CD8-positive, alpha-beta memory T cell (primary cell): ENCODE results near the gene BTG3. TPM values are rescaled to one million over a fixed set of nuclear protein-coding genes. Genes with fewer than 3 reads are reported as not detected.

ENCODE experiments used
- CTCF ChIA-PET: fragments of 350-600 bp; sonication (Branson Sonifier 250); formaldehyde crosslinking; loops from one replicate; lab custom pipeline; 2021; ENCODE audit warnings: antibody characterized with exemption; lab: Charles Lee
- POLR2A ChIA-PET: fragments of 350-600 bp; sonication (Branson Sonifier 250); formaldehyde crosslinking; loops from one replicate; lab custom pipeline; 2021; ENCODE audit warnings: antibody characterized with exemption; lab: Charles Lee
- DNase-seq, 5 donors: peaks; one replicate each; pipeline versions ENCODE4 v3.0.0 to v3.0.0-alpha.2; 2020 to 2022; ENCODE audit warnings: mixed read lengths in 1 of 5
- H3K27ac ChIP-seq: one replicate; pipeline ENCODE4 v1.7.0; 2013; ENCODE audit warnings: low read depth, mild to moderate bottlenecking, low read length, moderate library complexity
- H3K27me3 ChIP-seq: 2 replicates; pipeline ENCODE4 v1.7.0; 2013; ENCODE audit warnings: low read length, mild to moderate bottlenecking; ENCODE audit not compliant: insufficient read depth, poor library complexity, severe bottlenecking
- H3K36me3 ChIP-seq: 2 replicates; pipeline ENCODE4 v1.7.0; 2013; ENCODE audit warnings: mild to moderate bottlenecking, low read length, moderate library complexity; ENCODE audit not compliant: insufficient read depth
- H3K4me1 ChIP-seq: 2 replicates; pipeline ENCODE4 v1.7.0; 2013; ENCODE audit warnings: mild to moderate bottlenecking, low read length, moderate library complexity; ENCODE audit not compliant: insufficient read depth
- H3K4me3 ChIP-seq: 2 replicates; pipeline ENCODE4 v1.7.0; 2013; ENCODE audit warnings: mild to moderate bottlenecking, low read length
- H3K9me3 ChIP-seq: 2 replicates; pipeline ENCODE4 v1.7.0; 2013; ENCODE audit warnings: mild to moderate bottlenecking, low read length
- H3K27ac Mint-ChIP-seq, 8 donors: one replicate each; pipeline ENCODE4 v1.8.0; 2020 to 2021; ENCODE audit warnings: mixed read lengths in 8 of 8, mild to moderate bottlenecking in 6 of 8, inconsistent platforms in 3 of 8, moderate library complexity in 3 of 8
- H3K27me3 Mint-ChIP-seq, 2 donors: one replicate each; pipeline ENCODE4 v1.8.0; 2020 to 2021; ENCODE audit warnings: mixed read lengths in 2 of 2, mild to moderate bottlenecking in 1 of 2, moderate library complexity in 1 of 2
- H3K36me3 Mint-ChIP-seq, 3 donors: one replicate each; pipeline ENCODE4 v1.8.0; 2020 to 2021; ENCODE audit warnings: mixed read lengths in 3 of 3, inconsistent platforms in 1 of 3, mild to moderate bottlenecking in 1 of 3
- H3K4me1 Mint-ChIP-seq, 3 donors: one replicate each; pipeline ENCODE4 v1.8.0; 2020 to 2021; ENCODE audit warnings: mixed read lengths in 3 of 3, inconsistent platforms in 1 of 3, mild to moderate bottlenecking in 1 of 3
- H3K4me3 Mint-ChIP-seq, 7 donors: one replicate each; pipeline ENCODE4 v1.8.0; 2020 to 2021; ENCODE audit warnings: mixed read lengths in 7 of 7, mild to moderate bottlenecking in 6 of 7, moderate library complexity in 4 of 7, inconsistent platforms in 2 of 7
- H3K9me3 Mint-ChIP-seq, 5 donors: one replicate each; pipeline ENCODE4 v1.8.0; 2020 to 2022; ENCODE audit warnings: mixed read lengths in 5 of 5, mild to moderate bottlenecking in 3 of 5, moderate library complexity in 2 of 5, inconsistent platforms in 1 of 5
- polyA plus RNA-seq: library from polyadenylated mRNA; unstranded; fragments of 300-500 nt; fragmentation: Illumina TruSeq; gene quantifications from one replicate; pipeline ENCODE4 v1.2.3, GENCODE V29; 2021
- total RNA-seq, 2 experiments: library from RNA; stranded (reverse); gene quantifications; one replicate each; pipeline ENCODE4 v1.2.3, GENCODE V29; 2021

BTG3 gene
- total and polyA plus RNA-seq, 3 experiments from 2014 or later, result 11.5 to 45.7 (median 43.1) TPM

DNA sequence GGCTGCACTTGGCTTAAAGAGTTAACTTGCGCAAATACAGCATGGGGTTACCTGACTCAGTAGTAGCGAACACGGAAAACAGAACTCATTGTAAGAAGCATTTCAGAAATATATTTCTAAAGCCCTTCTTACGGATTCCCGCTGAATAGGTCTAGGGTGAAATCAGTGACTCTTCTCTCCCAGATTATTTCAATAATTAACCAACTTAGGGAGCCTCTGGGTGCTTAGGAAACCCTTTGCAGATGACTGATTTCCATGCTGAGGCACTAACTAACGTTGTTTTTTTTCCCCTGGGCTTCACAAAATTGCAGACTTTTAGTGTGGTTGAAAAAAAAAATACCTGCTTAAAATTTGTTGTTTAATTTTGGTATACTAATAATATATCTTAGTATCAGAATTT lies 40.3 kb downstream of the BTG3 start:
- no peaks in the 10 kb centered on the region for H3K9me3 Mint-ChIP-seq
- Histone ChIP-seq H3K4me1 (no peaks in the 10 kb centered on the region), H3K9me3 (no peaks in the 10 kb centered on the region), H3K4me3 (no peak overlapping the region), H3K27me3 (no peaks in the 10 kb centered on the region), H3K27ac (no peak overlapping the region), H3K36me3 (no peaks in the 10 kb centered on the region)
- no peak for DNase-seq
- H3K27me3 Mint-ChIP-seq, result peaks cover 3 to 17% of the 10 kb centered on the region in 2 donors
- no peak overlapping the region for H3K4me3 Mint-ChIP-seq
- ChIA-PET POLR2A (no interaction called here), CTCF (no interaction called here)
- H3K27ac Mint-ChIP-seq, result no peak overlapping the region
- no peaks in the 10 kb centered on the region for H3K36me3 Mint-ChIP-seq
- no peaks in the 10 kb centered on the region for H3K4me1 Mint-ChIP-seq

DNA sequence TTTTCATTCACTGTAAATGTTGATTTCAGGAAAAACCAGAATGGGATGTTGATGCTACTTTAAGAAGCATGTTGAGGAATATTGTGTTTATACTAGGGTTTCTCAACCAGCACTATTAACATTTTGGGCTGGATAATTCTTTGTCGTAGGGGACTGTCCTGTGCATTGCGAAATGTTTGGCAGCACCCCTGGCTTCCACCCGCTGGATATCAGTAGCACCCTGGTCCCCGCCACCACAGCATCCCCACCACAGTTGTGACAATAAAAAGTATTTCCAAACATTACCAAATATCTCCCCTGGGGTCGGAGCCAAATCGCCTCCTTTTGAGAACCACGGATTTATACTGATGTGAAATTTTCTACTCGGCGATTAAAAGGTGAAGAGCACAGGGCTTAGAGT lies 41.9 kb downstream of the BTG3 start:
- Mint-ChIP-seq H3K9me3 (no peaks in the 10 kb centered on the region), H3K4me3 (no peak overlapping the region), H3K27ac (no peak overlapping the region), H3K4me1 (no peaks in the 10 kb centered on the region), H3K27me3 (peaks cover 3 to 17% of the 10 kb centered on the region in 2 donors), H3K36me3 (no peaks in the 10 kb centered on the region)
- H3K4me1 ChIP-seq, result no peaks in the 10 kb centered on the region
- H3K27ac ChIP-seq, result no peak overlapping the region
- POLR2A ChIA-PET, result no interaction called here
- no peak for DNase-seq
- no peak overlapping the region for H3K4me3 ChIP-seq
- no peaks in the 10 kb centered on the region for H3K9me3 ChIP-seq
- CTCF ChIA-PET, result no interaction called here
- H3K36me3 ChIP-seq, result no peaks in the 10 kb centered on the region
- no peaks in the 10 kb centered on the region for H3K27me3 ChIP-seq

DNA sequence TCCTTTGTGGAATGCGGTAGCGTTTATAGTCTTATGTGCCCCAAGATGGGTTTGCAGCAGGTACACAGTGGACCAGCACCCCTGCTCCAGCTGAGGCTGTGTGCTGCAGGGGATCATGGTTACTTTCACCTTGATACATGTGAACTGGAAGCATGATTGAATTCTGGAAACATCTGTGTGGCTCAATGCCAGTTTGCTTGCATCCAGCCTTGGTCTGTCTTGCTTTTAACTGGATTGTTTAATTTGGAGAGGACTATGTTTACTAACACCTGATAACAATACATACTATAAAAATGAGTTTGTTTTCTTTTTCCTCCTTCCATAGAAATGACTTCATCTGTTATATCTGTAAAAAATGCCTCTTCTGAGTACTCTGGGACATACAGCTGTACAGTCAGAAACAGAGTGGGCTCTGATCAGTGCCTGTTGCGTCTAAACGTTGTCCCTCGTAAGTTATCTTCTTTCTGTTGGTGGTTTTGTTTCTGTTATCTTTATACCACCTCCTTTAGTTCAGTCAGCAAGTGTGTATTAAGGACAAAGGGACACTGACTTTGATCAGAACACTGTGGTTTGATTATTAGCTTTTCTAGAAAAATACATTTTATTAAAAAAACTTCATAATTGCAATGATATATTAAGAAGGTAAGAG lies 52.2 kb downstream of the BTG3 start:
- Histone ChIP-seq H3K36me3 (no peaks in the 10 kb centered on the region), H3K4me1 (no peaks in the 10 kb centered on the region), H3K9me3 (no peaks in the 10 kb centered on the region), H3K27ac (no peak overlapping the region), H3K4me3 (no peak overlapping the region), H3K27me3 (no peaks in the 10 kb centered on the region)
- Mint-ChIP-seq H3K9me3 (no peaks in the 10 kb centered on the region), H3K27ac (no peak overlapping the region), H3K4me3 (no peak overlapping the region), H3K27me3 (peaks cover 4% of the 10 kb centered on the region in 2 donors), H3K4me1 (no peaks in the 10 kb centered on the region), H3K36me3 (no peaks in the 10 kb centered on the region)
- CTCF ChIA-PET, result no interaction called here
- DNase-seq, result no peak
- POLR2A ChIA-PET, result interaction anchor here (0.6 kb wide), 1 partner anchor 18 kb away, joined by 4 read pairs; no protein-coding TSS in a partner anchor

DNA sequence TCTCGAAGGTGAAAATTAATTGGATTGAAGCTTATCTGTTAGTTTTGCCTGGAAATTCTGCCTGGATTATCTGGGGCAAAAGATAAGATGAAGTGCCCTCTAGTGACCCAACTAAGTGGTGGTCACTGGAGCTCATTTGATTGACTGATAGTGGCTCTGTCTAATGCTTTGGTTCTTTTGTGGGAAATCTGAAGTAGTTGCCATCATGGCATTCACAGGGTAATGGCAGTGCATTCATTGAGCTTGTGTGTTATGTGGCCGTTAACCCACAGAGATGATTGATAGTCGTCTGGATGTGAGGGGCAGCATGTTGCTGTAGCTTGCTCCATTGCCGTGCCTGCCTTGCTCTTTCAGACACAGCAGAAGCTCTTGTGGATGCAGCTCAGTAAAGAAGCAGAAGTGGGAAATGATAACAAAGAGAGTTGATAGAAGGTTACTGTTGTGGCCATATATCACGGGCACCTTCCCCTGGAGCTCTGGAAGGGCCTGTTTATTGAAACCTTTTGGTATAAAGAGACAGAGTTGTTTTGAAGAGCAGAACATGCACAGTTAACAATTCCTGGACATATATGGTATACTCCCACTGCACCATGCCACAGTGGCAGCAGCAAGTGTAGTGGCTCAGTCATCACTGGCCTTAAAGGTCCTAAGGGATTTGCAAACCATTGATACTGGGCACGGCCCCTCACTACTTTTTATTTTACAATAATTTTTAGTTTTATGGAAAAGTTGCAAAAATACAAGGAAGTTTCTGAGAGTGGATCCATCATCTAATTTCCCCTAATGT lies 57.8 kb downstream of the BTG3 start:
- POLR2A ChIA-PET, result no interaction called here
- CTCF ChIA-PET, result no interaction called here
- Histone ChIP-seq H3K27me3 (no peaks in the 10 kb centered on the region), H3K9me3 (no peaks in the 10 kb centered on the region), H3K4me3 (no peak overlapping the region), H3K4me1 (no peaks in the 10 kb centered on the region), H3K27ac (no peak overlapping the region), H3K36me3 (no peaks in the 10 kb centered on the region)
- Mint-ChIP-seq H3K4me3 (no peak overlapping the region), H3K36me3 (no peaks in the 10 kb centered on the region), H3K27ac (no peak overlapping the region), H3K27me3 (peaks cover 1 to 4% of the 10 kb centered on the region in 2 donors), H3K9me3 (no peaks in the 10 kb centered on the region), H3K4me1 (no peaks in the 10 kb centered on the region)
- no peak for DNase-seq

DNA sequence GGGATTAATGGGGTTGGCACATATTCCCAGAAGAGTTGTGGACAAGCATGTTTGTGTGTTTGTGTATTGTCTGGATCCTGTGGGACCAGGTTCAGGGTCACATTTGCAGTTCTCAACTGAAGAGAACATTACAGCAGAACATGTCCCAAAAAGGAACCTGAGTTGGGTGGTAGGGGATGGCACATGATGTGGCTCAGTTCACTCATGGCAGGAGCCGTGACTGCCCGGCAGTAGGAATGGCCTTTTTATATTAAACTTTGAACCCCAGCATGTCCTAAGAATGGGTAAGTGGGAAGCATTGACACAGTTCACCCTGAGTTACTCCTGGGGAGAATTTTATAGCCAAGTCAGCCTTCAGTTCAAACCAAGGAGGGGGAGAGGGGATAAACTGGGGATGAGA lies 58.6 kb downstream of the BTG3 start:
- no peak for DNase-seq
- no peaks in the 10 kb centered on the region for H3K36me3 ChIP-seq
- H3K27ac Mint-ChIP-seq, result no peak overlapping the region
- H3K9me3 ChIP-seq, result no peaks in the 10 kb centered on the region
- H3K4me3 Mint-ChIP-seq, result no peak overlapping the region
- no peaks in the 10 kb centered on the region for H3K36me3 Mint-ChIP-seq
- peaks cover 1 to 4% of the 10 kb centered on the region in 2 donors for H3K27me3 Mint-ChIP-seq
- no peaks in the 10 kb centered on the region for H3K9me3 Mint-ChIP-seq
- no peak overlapping the region for H3K27ac ChIP-seq
- CTCF ChIA-PET, result no interaction called here
- H3K27me3 ChIP-seq, result no peaks in the 10 kb centered on the region
- H3K4me1 ChIP-seq, result no peaks in the 10 kb centered on the region
- no peaks in the 10 kb centered on the region for H3K4me1 Mint-ChIP-seq
- H3K4me3 ChIP-seq, result no peak overlapping the region
- POLR2A ChIA-PET, result no interaction called here

DNA sequence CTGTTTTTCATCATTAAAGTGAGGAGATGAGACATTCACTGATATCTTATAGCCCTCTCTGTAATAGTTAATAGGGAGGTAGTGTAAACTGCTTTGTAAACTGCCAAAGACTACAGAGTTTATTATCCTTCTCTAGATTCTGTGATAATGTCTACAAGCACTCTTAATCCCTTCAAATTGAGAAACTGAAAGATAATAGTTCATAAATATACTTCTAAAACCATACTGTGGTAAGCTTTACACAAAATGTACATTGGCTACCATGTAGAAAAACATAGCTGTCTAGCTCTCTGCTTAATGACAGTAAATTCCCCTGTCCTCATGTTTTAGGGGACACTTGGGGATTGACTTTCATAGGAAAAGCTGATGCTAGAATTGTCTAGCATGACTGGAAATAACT lies 60.3 kb downstream of the BTG3 start:
- CTCF ChIA-PET, result no interaction called here
- H3K36me3 Mint-ChIP-seq, result no peaks in the 10 kb centered on the region

DNA sequence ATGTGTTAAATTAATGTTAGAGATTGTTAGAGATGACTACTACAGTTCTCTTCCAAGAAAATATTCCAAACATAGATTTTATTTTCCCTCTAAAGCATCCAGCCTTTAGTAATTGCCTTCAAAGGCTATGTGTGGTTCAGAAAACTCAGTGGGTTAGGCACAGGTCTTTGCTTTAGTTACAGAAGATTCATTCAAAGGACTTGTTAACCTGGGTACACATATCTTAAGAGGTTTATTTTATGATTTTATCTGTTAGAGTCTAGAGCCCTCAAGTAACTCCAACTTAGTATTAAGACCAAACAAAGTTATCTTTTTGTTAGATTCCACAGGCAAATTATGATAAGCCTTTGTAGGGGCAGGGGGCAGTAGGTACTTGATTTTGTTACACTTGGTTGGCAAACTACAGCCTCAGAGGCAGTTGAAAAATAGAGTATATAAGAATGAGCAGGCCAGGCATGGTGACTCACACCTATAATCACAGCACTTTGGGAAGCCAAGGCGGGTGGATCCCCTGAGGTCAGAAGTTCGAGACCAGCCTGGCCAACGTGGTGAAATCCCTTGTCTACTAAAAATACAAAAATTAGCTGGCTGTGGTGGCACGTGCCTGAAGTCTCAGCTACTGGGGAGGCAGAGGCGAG lies 61.9 kb downstream of the BTG3 start:
- no peak overlapping the region for H3K27ac Mint-ChIP-seq
- Histone ChIP-seq H3K27ac (no peak overlapping the region), H3K4me1 (no peaks in the 10 kb centered on the region), H3K27me3 (no peaks in the 10 kb centered on the region), H3K36me3 (no peaks in the 10 kb centered on the region), H3K9me3 (no peaks in the 10 kb centered on the region), H3K4me3 (no peak overlapping the region)
- CTCF ChIA-PET, result no interaction called here
- H3K4me1 Mint-ChIP-seq, result no peaks in the 10 kb centered on the region
- no peaks in the 10 kb centered on the region for H3K27me3 Mint-ChIP-seq
- H3K9me3 Mint-ChIP-seq, result no peaks in the 10 kb centered on the region
- no peak overlapping the region for H3K4me3 Mint-ChIP-seq
- H3K36me3 Mint-ChIP-seq, result no peaks in the 10 kb centered on the region
- DNase-seq, result no peak
- POLR2A ChIA-PET, result no interaction called here

More for the DNA sequence above, 60.3 kb downstream of the BTG3 start:
- Histone ChIP-seq H3K9me3 (no peaks in the 10 kb centered on the region), H3K4me3 (no peak overlapping the region), H3K27me3 (no peaks in the 10 kb centered on the region), H3K27ac (no peak overlapping the region), H3K4me1 (no peaks in the 10 kb centered on the region), H3K36me3 (no peaks in the 10 kb centered on the region)
- Mint-ChIP-seq H3K4me3 (no peak overlapping the region), H3K9me3 (no peaks in the 10 kb centered on the region), H3K4me1 (no peaks in the 10 kb centered on the region), H3K27me3 (peaks cover 1 to 4% of the 10 kb centered on the region in 2 donors), H3K27ac (no peak overlapping the region)
- no peak for DNase-seq
- POLR2A ChIA-PET, result no interaction called here

DNA sequence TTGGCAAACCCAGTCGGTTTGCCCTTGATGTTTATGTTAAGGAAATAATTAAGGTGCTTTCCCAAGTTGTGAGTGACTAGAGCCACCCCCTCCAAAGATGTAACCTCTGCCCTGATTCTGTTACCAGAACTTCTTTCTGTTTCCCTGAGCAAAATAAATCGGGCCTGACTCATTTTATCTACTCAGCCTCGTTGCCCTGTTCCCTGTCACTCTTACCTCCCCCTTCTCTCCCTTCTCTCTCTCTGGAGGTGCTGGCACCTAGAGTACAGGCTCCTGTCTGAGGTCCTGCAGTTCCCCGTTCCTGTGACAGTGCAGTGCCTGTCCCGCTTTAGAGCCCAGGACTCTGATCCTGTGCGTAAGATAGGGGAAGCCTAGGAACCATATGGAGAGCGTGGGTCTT lies 64.4 kb downstream of the BTG3 start:
- no peak for DNase-seq
- POLR2A ChIA-PET, result no interaction called here
- Mint-ChIP-seq H3K4me3 (no peak overlapping the region), H3K4me1 (no peaks in the 10 kb centered on the region), H3K36me3 (no peaks in the 10 kb centered on the region), H3K27me3 (no peaks in the 10 kb centered on the region), H3K27ac (no peak overlapping the region), H3K9me3 (peaks cover 0 to 2% (median 0%) of the 10 kb centered on the region in 5 donors)
- CTCF ChIA-PET, result interaction anchor here (1.0 kb wide), 1 partner anchor 37 kb away, joined by 3 read pairs; no protein-coding TSS in a partner anchor
- Histone ChIP-seq H3K4me1 (no peaks in the 10 kb centered on the region), H3K4me3 (no peak overlapping the region), H3K27ac (no peak overlapping the region), H3K9me3 (no peaks in the 10 kb centered on the region), H3K36me3 (no peaks in the 10 kb centered on the region), H3K27me3 (no peaks in the 10 kb centered on the region)
